ENCODE measurements around the gene MAPK6.

DNA sequence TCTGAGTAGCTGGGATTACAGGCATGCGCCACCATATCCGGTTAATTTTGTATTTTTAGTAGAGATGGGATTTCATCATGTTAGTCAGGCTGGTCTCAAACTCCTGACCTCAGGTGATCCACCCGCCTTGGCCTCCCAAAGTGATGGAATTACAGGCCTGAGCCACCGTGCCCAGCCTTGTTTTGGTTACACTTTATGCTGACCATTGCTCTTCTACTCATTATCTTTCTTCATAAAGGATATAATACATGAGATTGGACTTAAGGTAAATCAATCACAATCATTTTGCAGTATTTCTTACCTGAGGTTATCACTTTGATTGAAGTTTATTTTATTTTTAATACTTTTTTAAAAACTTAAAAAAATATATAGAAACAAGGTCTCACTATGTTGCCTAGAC, 45.2 kb upstream of the MAPK6 start:
- no peak for TF ChIP-seq MXI1 (IDR thresholded peaks at IDR 0.05; ENCODE audit: low read depth, low read length)
- TF ChIP-seq POLR2A (conservative IDR thresholded peaks at IDR 0.05): no peak
- no peak for TF ChIP-seq KDM5B (IDR thresholded peaks at IDR 0.05; ENCODE audit: insufficient replicate concordance, low read depth, low read length)
- TF ChIP-seq TAF1 (IDR thresholded peaks at IDR 0.05; ENCODE audit: control insufficient read depth, extremely low read depth, insufficient read depth, low read length, severe bottlenecking): no peak
- TF ChIP-seq GABPB1 (CRISPR knock-in tag; IDR thresholded peaks at IDR 0.05): no peak
- TF ChIP-seq MTA3 (IDR thresholded peaks at IDR 0.05; ENCODE audit: borderline replicate concordance): no peak
- TF ChIP-seq E4F1 (CRISPR knock-in tag; IDR thresholded peaks at IDR 0.05; ENCODE audit: borderline replicate concordance): no peak
- TF ChIP-seq SMARCC2 (IDR thresholded peaks at IDR 0.05; ENCODE audit: low read depth): no peak
- no peak for TF ChIP-seq TOE1 (IDR thresholded peaks at IDR 0.05; ENCODE audit: borderline replicate concordance)
- TF ChIP-seq TOE1 (CRISPR knock-in tag; IDR thresholded peaks at IDR 0.05; ENCODE audit: borderline replicate concordance, low read depth): no peak
- TF ChIP-seq, protein P1, sequence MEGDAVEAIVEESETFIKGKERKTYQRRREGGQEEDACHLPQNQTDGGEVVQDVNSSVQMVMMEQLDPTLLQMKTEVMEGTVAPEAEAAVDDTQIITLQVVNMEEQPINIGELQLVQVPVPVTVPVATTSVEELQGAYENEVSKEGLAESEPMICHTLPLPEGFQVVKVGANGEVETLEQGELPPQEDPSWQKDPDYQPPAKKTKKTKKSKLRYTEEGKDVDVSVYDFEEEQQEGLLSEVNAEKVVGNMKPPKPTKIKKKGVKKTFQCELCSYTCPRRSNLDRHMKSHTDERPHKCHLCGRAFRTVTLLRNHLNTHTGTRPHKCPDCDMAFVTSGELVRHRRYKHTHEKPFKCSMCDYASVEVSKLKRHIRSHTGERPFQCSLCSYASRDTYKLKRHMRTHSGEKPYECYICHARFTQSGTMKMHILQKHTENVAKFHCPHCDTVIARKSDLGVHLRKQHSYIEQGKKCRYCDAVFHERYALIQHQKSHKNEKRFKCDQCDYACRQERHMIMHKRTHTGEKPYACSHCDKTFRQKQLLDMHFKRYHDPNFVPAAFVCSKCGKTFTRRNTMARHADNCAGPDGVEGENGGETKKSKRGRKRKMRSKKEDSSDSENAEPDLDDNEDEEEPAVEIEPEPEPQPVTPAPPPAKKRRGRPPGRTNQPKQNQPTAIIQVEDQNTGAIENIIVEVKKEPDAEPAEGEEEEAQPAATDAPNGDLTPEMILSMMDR (IDR thresholded peaks at IDR 0.05 in 2 of 3, conservative IDR thresholded peaks at IDR 0.05 in 1 of 3; ENCODE audit: insufficient read depth in 2 of 3, low read depth in 1 of 3, low read length in 3 of 3): no peak
- no peak for TF ChIP-seq ZNF511 (CRISPR knock-in tag; IDR thresholded peaks at IDR 0.05)
- no peak for TF ChIP-seq JUND (IDR thresholded peaks at IDR 0.05; ENCODE audit: borderline replicate concordance, low read depth, low read length)
- no peak for TF ChIP-seq JUND (tag; IDR thresholded peaks at IDR 0.05; ENCODE audit: borderline replicate concordance, low read depth, low read length)
- TF ChIP-seq ERF (CRISPR knock-in tag; IDR thresholded peaks at IDR 0.05): no peak

All from K562 (cell line).